GM18868 (cell line): ENCODE results near the gene HOXA13.

Experiments
- ATAC-seq: cut with Tn5 transposase; IDR thresholded peaks from one replicate; pipeline ENCODE4 v1.9.1; 2021; ENCODE audit warnings: mild to moderate bottlenecking, moderate library complexity; ENCODE audit not compliant: unreplicated experiment

HOXA13 gene

DNA sequence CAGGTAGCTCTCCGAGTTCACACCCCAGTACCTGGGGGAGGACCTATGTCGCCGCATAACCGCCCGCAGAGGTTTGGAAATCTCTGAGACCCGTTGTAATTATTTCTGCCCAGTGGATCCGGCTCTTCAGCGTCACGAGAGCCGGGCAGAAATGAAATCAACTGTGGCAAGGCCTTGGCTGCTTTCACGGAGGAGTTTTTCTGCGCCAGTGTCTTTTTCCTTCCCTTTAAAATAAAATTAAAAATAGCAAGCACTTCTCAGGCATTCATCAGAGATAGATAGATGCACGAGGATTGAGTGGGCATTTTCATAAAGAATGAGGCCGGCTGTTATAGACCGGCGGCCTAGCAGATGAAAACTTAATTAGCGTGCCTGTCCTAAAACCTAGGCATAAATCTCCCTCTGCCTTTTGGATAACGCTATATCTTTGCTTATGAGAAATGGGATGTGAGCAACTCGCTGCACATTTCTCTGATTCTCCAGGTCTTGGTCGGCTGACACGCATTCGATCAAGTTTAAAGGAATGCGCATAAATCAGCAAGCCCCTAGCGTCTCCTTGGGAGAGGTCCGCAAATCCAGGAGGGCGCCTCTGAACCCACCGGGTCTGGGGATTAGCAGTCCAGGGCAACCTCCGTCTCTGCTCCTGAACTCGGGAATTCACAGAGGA lies 6.4 kb downstream of the HOXA13 start:
- ATAC-seq: no peak

DNA sequence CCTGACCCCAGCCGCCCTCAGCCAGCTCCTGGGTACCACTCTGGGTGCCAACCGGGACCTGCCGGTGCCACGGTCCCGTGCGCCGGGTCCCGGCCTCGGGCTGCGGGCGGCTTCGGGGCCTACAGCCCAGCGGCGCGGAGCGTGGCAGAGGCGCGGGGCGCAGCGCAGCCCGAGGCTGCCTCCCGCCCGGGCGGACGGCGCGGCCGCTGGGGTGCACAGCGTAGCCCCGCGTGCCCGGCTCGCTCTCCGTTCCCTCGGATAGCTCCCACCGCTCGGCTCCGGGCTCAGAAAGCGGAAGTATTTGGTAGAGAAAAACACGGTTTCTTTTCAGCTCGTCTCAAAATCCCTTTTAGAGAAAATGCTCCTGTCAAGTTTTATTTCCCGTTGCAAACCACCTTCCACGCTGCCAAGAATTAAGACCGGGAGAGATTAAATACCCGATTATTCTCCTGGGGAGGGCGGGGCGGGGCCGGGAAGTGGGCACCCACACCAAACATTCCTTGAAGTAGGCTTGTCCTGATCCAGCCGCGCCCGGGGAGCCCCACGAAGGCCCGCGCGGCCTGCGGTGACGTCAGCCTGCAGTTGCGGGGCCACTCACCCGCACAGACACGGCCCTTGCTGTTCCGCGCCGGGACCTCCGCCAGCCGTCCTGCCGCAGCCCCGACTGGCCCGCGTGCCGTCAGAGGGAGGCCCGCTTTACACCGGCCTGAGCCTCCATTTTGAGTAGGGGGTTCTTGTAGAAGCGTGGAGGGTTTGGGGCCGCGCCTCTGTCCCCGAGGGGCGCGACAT lies 7.2 kb downstream of the HOXA13 start:
- ATAC-seq: no peak

DNA sequence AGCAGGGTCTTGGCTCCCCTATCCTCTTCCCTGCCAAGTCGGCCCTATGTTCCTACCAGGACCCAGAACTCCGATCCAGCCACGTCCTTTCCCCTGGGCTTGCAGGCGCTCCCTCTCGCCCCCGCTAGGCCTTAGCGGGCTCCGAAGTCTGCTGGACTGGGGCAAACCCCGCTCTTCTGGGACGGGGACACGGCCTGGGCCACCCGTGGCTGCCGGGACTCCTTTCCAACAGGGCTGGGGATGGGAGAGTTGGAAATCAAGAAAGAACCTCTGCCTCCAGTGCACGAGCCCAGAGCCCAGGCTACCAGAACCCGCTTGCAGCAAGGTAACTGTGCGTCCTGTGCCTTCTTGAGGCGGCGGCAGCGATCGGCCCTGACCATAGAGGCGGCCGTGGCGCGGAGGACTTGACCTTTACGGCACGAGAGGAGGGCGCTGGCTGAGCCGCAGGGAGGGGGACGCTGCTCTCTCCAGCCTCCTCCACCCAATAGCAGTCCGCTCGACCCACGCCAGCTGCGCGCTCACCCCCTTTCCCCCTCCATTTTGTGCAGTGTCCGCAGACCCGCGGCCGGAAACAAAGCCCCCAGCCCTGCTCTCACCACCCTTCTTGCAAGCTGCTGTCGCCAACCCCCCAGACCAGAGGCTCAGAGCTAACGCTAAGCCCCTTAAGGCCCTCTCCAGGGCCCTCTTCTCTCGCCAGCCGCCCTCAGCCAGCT lies 7.9 kb downstream of the HOXA13 start:
- no peak for ATAC-seq

DNA sequence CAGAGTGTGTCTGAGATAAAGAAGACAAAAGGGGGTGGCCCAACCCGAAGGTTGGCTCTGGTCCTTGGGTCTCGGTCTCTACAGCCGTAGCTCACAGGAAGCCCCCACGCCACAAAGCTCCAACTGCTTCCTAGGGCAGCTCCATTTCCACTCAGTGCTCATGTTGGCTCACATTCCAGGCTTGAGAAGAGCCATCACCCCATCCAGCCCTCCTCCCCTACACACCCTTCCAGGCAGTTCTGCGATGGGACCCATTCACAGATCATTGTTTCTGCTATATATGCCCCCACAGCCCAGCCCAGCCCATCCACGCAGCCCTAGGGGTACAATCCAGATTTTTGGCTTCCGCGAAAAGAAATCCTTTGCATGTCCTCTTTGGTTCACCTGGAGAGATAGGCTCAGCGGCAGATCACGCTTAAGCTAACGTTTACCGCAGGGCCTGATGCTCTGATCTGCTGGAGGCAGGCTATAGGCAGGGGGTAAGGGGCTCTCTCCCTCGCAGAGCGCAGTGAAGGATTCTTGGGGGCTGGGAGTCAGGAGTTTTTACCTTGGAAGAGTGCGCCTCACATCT lies 8.6 kb downstream of the HOXA13 start:
- no peak for ATAC-seq

DNA sequence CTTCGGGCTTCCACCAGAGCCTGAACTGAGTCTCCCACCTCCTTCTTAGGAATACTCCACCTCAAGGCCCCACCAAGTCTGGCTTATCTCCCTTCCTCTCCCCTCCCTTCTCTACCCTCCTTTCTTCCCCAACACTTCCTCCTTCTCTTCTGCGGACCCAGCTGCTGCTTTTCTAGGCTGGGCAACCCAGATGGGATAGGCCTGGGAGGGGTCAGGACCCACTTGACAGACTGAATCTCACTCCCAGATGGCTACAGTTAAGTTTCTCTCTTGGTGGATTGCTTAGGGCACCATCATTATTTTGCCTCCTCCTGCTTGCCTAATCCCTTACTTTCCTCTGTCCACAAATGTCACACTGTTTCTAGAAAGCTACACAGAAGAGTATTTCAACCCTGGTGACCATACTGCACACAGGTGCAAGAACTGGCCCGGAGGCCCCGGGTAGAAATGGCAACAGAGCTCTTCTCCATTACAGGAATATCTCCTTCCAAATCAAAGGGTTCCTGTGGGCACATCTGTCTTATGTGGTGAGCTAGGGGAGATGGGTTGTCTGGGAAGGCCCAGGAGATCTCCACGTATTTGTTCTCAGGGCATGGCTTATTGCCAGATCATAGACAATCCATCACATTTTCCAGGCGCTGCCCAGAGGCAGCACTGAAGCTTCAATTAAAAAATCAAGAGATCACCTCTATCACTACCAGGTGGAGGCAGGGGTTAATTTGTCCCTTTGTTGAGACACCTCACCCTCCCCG lies 9.7 kb downstream of the HOXA13 start:
- no peak for ATAC-seq

DNA sequence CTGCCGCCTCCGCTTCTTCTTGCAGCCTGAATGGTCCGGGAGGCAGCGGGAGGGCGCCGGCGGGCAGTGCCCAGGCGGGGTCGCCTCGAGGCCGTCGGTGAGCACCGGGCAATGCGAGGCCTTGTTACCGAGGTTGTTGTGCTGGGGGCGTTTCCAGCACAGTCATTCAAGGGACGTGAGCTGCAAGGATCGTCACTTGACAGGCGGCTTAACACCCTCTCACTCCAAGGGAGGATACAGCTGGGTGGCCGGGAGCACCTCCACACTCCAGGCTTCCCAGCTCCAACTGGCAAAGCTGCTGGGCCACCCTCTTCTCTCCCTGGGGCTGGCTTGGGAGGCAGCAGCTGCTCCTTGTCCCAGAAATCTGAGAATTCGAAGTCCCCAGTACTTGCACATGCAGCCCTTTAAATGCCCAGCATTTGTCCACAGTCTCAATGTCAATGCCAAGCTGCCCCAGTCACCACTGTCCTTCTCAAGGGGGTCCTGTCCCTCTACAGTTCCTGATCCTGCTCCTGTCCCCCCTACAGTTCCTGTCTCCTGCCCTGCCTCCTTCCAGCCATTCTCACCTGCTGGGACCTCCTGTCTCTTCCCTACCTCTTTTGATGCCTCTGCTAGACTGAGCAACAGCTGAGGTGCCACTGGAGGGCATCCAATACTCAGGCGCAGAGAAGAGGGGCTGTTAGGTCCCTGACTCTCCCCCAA lies 10.4 kb downstream of the HOXA13 start:
- no peak for ATAC-seq

DNA sequence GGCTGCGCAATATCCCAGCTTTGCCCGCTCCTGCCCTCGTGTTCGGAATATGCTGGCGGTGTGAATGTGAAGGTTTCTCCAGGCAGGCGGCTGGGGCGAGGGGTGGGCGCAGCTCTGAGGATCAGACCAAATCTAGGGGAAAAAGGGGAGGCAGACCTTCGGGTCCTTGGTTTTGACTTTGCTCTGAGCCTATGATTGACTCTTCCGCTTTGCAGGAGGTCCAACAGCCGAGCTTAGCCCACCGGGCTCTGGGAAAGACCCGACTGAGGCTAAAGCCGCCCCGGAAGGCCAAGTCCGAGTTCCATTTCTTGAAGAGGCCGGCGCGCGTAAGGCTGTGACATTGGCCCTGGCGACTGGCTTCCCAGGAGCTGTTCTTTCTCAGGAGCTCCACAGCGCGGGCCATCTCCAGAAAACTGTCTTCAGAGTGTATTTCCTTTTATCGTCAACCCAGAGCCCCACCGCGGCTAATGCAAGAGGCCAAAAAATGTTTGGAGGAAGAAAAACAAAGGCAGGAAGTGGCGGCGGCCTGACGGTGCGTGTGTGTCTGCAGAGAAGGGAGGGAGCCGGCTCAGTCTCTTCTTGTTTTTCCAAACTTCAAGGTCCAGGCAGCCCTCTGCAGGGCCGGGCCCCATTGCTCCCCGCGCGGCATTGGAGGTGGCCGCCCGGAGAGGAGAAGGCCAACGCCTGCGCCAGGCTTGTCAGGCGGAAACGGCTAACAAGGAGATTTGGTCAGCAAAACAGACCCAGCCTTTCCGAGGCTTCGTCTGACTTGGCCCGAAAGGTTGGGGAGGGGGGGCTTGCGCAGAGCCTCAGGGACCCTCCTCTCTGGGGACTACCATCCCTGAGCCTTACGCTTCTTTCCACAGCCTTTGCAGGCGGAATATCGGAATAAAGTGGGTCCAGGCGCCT lies 11.3 kb downstream of the HOXA13 start:
- ATAC-seq: no peak

DNA sequence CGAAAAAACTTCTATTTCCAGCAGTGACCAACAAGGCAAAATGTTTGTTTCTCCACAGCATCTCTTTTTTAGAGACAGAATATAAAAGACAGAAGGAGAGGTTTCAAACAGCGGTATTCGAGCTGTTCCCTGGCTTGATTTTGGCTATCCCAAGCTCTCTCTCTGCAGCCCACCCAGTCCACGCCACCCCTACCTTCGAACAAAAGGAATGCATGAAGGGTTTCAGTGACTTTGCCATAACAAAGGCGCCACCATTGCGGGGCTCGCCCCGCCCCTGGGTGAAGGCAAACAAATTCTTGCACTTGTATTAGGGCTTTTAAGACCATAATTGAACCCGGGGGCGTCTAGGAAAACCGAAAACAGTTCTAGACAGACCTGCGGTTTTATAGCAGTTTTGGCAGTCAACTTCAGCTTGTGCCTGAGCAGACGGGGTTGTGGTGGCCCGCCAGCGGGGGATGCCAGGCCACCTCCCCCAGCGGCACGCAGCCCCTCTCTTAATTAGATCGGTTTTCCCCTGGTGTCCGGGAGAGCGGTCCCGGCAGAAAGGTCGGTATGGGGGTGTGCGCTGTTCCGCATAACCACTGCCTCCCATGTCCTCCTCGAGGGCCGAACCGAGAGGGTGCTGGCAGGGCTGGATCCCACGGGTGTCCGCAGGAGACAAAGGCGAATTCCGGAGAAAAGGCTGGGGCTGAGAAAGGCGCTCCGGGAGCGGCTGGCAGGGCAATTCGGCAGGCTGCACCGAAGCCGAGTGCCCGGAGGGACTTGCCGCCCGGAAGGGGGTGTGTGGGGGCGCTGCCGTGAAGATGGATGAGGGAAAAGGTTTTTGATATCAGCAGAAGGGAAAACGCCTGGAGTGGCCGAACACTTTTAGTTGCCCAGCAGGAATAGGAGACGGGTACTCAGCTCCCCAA lies 12.2 kb downstream of the HOXA13 start:
- ATAC-seq: no peak

DNA sequence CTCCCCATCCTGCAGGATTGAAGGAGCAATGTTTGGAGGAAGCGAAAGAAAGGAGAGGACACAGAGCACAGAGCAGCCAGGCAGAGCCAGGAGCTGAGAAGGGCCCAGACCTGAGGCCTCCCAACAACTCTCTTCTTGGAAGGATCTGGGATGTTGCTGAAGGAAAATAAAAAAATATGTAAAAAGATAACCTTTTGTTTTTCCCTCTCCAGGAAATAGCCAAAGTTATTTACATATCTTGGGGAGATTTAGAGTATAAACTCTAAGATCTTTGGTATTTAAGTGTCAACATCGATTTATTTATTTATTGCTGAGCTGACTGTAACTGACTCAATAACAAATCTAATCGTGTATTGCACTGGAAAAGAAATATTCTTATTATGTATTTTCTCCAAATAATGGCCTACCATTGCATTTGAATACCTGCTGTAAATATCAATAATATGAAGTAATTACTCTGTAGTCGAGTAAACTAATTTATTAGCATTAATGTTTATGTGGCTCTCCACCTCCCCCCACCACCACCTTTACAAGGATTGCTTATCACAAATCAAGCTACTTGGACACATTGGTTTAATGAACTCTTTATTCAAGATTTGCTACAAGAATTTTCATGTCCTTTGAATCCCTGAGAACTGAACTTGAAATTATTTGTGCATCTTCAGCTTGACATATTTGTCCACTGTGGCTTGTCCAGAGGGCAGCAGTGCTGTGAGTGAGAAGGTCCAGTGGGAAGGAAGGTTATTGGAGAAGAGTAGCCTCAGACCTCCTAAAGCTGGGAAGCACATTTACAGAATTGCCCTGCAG lies 13.0 kb downstream of the HOXA13 start:
- ATAC-seq: no peak

DNA sequence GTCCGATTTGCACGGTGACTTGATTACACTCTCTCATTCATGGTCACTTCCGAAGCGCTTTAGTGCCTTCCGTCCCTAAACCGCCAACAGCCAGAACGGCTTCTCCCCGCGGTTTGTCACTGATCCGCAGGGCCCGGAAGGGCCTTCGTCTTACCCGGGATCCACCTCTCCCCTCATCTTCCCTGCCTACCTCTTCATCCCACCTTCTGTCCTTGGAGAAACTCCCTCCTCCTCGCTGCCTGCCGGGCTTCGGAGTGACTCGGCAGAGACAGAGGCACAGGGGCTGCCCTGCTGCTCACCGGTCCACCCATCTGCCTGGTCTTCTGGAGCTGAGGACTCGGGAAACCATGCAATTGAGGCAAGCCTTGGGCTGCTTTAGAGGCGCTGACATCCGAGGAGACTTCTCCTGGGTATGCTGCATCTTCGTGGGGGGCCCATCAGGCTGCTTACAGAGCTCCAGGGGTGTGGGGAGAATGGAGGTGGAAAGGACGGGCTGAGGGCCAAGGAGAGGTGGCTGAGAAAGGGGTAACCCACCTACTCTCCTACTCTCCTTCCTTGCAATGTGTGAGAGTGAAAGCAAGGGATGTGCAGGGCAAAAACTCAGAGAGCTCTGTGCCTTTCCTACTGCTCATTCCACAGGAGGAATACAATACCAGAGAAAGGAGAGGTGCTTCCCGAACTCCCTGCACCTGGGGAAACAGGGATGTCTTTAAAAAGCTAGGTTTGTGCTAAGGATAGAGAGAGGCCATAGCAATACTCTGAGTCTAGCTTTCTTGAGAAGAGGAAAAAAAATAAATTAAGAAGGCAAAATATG lies 13.8 kb downstream of the HOXA13 start:
- ATAC-seq: no peak

DNA sequence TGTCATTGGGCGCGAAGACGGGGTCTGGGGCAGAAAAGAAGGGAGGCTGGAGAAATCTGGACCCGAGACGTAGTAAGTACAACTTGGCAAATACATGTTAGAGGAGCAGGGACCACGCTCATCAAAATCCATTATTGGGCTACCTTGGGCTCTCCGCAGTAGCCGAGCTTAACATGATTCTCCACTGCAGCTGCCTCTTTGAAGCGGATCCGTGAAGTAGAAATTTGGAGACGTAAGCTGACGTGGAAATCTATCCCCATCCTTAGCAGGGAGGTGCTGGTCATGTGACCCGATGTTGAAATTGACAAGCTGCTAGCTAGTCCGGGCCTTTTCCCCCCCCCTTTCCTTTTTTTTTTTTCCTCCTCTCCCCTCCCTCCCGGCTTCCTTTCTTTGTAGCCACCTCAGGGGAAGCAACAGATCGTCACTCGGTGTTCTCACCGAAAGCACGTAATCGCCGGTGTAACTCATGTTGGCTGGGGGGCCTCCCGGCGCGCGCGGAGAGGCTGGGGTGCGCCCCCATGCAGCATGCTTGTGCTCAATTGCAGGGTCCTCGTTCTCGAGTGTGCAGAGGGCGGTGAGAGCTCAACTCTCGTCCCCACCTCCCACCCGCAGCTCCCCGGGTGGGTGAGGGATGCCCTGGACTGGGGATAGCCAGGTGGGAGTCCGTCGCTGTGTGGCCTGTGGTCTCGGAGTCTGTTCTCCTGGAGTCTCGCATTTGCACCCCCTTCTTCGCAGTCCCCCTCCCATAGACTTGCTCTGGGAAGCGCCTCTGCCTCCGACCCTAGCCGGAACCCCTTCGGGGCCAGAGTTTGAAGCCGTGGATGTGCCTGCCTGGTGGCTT lies 14.7 kb downstream of the HOXA13 start, which contains the start of gene HOXA11:
HOXA11 (minus strand) TSS at position 220 of the 841 bp plus-strand sequence; CDS start at position 132, 88 bp downstream.
- no peak for ATAC-seq

DNA sequence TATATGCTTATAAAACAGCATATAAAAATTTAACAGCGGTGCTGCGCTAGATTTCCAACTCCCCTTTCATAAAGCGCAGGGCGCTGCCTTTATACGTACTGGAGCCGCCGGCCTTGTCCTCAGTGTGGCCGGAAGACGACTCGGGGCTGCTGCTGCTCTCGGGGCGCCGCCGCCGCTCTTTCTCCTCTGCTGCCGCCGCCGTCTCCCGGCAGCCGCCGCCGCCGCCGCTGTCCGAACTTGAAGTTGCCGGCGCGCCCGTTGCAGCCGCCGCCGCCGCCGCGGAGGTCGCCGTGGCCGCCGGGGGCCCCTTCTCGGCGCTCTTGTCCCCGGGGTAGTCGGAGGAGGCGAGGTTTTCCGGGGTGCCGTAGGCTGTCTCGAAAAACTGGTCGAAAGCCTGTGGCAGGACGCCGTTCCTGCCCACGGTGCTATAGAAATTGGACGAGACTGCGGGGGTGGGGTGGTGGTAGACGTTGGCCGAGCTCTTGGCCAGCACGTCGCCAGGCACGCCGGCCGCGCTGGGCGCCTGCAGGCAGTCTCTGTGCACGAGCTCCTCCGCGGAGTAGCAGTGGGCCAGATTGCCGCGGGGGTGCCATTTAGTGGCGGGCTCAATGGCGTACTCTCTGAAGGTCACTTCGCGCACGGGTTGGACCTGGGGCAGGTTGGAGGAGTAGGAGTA lies 15.4 kb downstream of the HOXA13 start:
- no peak for ATAC-seq

DNA sequence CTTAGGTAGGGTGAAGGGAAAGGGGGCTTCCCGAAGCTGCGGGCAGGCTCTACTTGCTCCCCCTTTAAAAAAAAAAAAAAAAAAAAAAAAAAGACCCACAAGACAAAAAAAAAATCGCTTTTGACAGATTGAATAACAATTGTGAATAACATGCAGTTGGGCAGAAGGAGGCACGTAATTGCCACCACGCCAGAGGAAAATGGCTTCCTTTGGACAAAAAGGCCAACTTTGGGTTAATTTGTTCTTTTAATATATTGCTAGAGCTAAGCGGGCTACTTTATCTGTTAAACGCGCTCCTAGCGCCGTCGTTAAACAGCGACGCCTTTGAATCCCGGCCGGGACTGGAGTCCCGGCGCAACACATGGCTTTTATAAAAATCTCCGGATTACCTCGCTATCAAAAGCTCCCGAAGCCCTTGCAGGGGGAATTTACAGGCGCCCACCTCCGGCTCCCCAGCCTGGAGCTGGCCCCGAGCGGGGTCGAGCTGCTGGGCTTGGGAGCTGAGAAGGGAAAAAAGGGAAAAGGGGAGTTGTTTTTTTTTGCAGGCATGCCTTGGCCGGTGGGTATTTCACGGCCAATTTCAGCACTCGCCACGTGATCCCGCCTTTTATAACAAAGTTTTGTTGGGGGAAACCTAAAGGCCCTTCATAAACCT lies 16.1 kb downstream of the HOXA13 start:
- ATAC-seq: no peak
